GM19025 (cell line): ENCODE results near the gene C1GALT1C1.
A peak's percentile ranks its signal among the peaks of the same experiment; 100 is the strongest.
"Not testable (repeated sequence)": the region's sequence is repeated elsewhere in the genome, so short reads cannot be mapped to it uniquely, and the experiment has no call there.

Experiments used
- ATAC-seq: cut with Tn5 transposase; IDR thresholded peaks from one replicate; pipeline ENCODE4 v1.9.1; 2021; ENCODE audit warnings: mild to moderate bottlenecking, low read depth, moderate library complexity; ENCODE audit not compliant: unreplicated experiment

C1GALT1C1 gene

GRCh38 chrX:120629667-120630537 is at the start of gene C1GALT1C1:
Gene C1GALT1C1 (minus strand): TSS chrX:120630054. CDS start chrX:120627166, 2,888 bp downstream.
- ATAC-seq: peak; percentile 95

GRCh38 chrX:120677004-120677652 is 47.3 kb upstream of the C1GALT1C1 start:
- ATAC-seq: no peak

GRCh38 chrX:120672841-120673530 is 43.1 kb upstream of the C1GALT1C1 start:
- no peak for ATAC-seq

GRCh38 chrX:120672389-120672788 is 42.5 kb upstream of the C1GALT1C1 start:
- ATAC-seq: no peak

GRCh38 chrX:120671963-120672362 is 42.1 kb upstream of the C1GALT1C1 start:
- no peak for ATAC-seq

- no peak for ATAC-seq
Measured at GRCh38 chrX:120668357-120668756, 38.5 kb upstream of the C1GALT1C1 start.

GRCh38 chrX:120664535-120664934 is 34.7 kb upstream of the C1GALT1C1 start:
- ATAC-seq: not testable (repeated sequence)

- ATAC-seq: no peak
Measured at GRCh38 chrX:120664081-120664480, 34.2 kb upstream of the C1GALT1C1 start.

GRCh38 chrX:120662662-120663061 is 32.8 kb upstream of the C1GALT1C1 start:
- ATAC-seq: no peak

GRCh38 chrX:120660637-120661036 is 30.8 kb upstream of the C1GALT1C1 start:
- ATAC-seq: no peak

- ATAC-seq: no peak
Measured at GRCh38 chrX:120653000-120653399, 23.1 kb upstream of the C1GALT1C1 start.

GRCh38 chrX:120652256-120652655 is 22.4 kb upstream of the C1GALT1C1 start:
- not testable (repeated sequence) for ATAC-seq

- ATAC-seq: no peak
Measured at GRCh38 chrX:120647127-120647526, 17.3 kb upstream of the C1GALT1C1 start.

- ATAC-seq: no peak
Measured at GRCh38 chrX:120642871-120643270, 13.0 kb upstream of the C1GALT1C1 start.

- no peak for ATAC-seq
Measured at GRCh38 chrX:120638619-120639018, 8.8 kb upstream of the C1GALT1C1 start.

- no peak for ATAC-seq
Measured at GRCh38 chrX:120625371-120625770, 4.5 kb downstream of the C1GALT1C1 start.

GRCh38 chrX:120617996-120618630 is 11.7 kb downstream of the C1GALT1C1 start:
- no peak for ATAC-seq

- ATAC-seq: no peak
Measured at GRCh38 chrX:120614816-120615215, 15.0 kb downstream of the C1GALT1C1 start.

GRCh38 chrX:120612086-120612485 is 17.8 kb downstream of the C1GALT1C1 start:
- no peak for ATAC-seq

GRCh38 chrX:120604361-120604782 is 25.5 kb downstream of the C1GALT1C1 start:
- ATAC-seq: peak; percentile 39
